Measurements from ENCODE around the gene KRTAP24-1.

Gene KRTAP24-1, protein sequence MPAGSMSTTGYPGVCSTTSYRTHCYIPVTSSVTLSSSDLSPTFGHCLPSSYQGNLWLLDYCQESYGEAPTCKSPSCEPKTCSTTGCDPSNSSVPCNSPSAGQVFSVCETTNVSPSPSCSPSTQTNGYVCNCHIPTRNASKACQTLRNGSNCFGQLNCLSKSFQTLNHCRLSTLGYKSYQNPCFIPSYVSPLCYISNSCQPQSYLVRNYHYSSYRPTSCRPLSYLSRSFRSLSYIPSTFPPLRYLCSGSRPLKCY

DNA sequence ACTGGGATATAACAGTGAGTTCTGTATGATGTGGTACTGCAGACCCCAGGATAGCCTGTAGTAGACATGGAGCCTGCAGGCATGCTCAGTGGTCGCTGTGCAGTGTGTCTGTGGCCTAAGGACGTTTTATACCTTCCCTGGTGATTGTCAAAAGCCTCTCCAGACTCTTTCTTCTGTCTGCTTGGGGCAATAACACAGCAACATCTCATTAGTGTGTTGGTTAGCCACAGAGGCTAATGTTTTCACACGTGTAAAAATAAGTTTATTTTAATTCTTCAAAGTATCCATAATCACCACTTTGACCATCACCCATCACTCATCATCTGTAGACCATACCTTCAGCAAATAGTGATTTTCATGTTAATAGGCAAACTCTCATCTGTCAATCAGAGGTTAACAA is at the start of gene KRTAP24-1:
KRTAP24-1 (minus strand) TSS at position 101 of the 400 bp plus-strand sequence; CDS start at position 83, 18 bp downstream.
- DNase-seq (ENCODE audit: insufficient read length, low spot score): no peak
- FAIRE-seq: no peak
- no peak for TF ChIP-seq POLR2A (IDR thresholded peaks at IDR 0.05; ENCODE audit: low read depth, low read length)

DNA sequence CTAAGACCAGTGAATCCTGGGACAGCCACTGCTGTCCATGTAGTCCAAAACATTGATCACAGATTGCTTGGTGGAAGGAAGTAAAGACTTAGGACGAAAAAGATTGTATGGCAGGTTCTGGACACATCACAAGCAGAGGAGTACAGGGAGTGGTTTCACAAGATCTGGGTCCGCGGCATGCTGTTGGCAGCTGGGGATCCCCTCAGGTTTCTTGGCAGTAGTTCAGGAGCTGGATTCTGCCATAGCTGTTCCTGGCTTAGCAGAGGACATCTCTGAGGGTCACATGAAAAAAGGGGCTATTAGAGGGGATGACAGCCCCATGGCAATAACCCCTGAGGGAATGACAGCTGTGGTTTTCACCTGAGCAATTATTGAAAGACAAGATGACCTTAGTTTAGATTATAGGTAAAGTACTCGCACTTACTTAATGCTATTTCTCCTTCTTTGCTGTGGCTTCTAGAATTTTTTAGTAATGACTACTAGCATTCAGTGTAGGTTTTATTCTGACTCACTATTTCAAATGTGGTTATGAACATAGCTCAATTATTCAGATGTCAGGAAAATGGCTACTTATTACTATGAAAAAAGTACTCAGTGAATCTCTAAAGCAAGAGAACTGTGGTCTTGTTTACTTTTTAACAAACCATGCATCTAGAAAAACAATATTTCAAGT is 46.6 kb upstream of the KRTAP24-1 start:
- no peak for TF ChIP-seq POLR2A (IDR thresholded peaks at IDR 0.05; ENCODE audit: low read depth, low read length)
- no peak for DNase-seq (ENCODE audit: insufficient read length, low spot score)
- no peak for FAIRE-seq

DNA sequence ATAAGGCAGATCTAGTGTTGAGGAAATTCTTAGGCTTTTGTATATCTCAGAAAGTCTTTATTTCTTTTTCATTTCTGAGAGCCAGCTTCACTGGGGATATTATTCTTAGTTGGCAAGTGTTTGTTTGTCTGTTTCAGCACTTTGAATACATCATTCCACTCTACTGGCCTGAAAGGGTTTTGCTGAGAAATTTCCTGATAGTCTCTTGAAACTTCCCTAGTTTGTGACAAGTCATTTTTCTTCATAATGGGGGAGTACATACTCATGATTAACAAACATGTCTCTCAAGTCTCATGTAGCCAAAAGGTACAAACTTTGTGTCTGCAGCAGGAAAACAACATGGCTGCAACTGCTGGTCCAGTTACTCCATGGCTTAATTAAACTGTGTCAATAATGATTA is 43.6 kb upstream of the KRTAP24-1 start:
- DNase-seq (ENCODE audit: insufficient read length, low spot score) (no peak), FAIRE-seq (no peak)
- no peak for TF ChIP-seq POLR2A (IDR thresholded peaks at IDR 0.05; ENCODE audit: low read depth, low read length)

DNA sequence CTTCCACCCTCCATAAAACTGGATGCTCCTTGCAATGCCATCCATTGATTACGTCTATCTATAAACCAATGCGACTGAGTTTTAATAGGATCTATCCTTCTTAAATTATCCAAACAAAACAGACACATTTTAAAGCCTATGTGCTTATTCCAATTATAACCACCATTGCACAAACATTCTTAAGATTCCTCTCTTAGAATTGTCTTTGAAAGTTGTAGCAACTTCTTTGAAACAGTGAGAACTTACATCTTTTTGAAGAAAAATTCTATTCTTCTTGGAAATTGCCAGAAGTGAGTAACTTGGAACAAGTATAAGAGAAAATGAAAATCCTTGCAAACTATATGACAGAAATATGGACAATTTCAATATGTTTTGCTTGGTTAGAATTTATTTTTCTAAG is 37.5 kb upstream of the KRTAP24-1 start, which contains the start of gene KRTAP26-1:
KRTAP26-1 (minus strand) TSS at position 101 of the 400 bp plus-strand sequence. CDS start 280 bp downstream, outside the sequence.
- FAIRE-seq (no peak), DNase-seq (ENCODE audit: insufficient read length, low spot score) (no peak)
- TF ChIP-seq POLR2A (IDR thresholded peaks at IDR 0.05; ENCODE audit: low read depth, low read length): no peak

DNA sequence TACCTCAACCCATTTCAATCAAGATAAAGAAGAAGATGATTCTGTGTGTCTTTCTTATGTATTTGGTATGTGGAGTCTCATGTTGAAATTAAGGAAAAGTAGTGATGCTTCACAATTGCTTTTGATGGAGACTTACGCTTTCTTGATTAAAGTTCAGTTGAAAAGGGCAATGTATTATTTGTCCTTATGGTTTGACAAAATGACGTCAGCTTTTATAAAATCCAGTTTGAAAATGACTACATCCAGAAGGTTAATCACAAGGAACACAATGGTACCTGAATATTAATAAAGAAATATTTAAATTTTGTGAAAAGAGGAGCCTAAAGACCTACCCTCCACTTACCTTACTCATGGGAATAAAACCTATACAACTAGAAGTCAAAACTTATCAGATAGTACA is 33.0 kb upstream of the KRTAP24-1 start:
- FAIRE-seq (no peak), DNase-seq (ENCODE audit: insufficient read length, low spot score) (no peak)
- TF ChIP-seq POLR2A (IDR thresholded peaks at IDR 0.05; ENCODE audit: low read depth, low read length): no peak

DNA sequence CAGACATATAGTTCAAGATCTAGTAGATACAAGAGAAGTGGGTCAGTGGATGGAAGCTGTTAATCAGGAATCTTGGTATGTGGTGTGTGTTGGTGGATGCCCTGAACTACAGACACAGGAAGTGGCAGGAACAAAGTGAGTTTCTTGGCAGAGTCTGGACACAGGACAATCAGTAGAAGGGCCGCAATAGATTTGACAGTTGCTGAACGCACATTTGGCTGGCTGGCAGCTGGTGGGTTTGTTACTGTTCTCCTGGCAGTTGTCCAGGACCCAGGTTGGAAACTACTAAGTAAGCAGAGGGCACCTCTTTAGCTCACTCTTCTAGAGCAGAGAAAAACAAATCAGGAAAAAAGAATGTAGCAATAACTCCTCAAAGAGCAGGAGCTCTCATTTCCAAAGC is 24.1 kb upstream of the KRTAP24-1 start:
- DNase-seq (ENCODE audit: insufficient read length, low spot score) (no peak), FAIRE-seq (no peak)
- TF ChIP-seq POLR2A (IDR thresholded peaks at IDR 0.05; ENCODE audit: low read depth, low read length): no peak

DNA sequence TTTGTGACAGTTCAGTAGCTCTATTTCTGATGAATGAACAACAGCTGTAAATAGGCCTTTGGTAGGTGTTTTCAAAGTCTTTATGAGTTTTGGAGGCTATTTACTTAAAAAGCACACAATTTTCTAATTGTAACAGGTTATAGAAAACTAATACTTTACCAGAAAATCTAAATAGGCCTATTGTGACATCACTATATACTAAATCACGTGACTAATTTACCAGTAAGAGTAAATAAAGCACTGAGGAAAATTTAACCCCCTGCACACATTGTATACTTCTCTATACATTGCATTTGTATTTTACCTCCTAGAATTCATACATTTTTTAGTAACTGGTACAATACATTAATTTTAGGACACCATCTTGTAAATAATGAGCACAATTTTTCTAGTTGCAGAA is 22.4 kb upstream of the KRTAP24-1 start:
- no peak for TF ChIP-seq POLR2A (IDR thresholded peaks at IDR 0.05; ENCODE audit: low read depth, low read length)
- no peak for DNase-seq (ENCODE audit: insufficient read length, low spot score)
- no peak for FAIRE-seq

DNA sequence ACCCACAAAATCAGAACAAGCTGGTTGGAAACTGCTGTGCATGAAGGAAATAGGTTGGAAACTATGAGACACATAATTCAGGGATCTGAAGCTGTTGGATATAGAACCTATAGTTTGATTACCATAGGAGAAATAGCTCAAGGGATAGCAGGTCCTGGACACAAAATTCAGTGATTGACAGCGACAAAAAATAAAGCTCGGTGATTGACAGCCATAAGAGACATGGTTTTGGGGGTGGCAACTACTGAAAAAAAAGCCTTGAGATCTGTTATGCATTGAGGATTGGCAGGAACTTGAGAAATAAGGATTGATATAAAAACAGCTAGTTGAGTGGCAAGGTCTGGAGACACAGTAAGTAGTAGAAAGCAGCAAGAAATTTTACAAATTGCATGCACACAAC is 6.5 kb upstream of the KRTAP24-1 start, which contains the start of gene KRTAP25-1:
KRTAP25-1 (minus strand) TSS at position 300 of the 400 bp plus-strand sequence; CDS start at position 276, 24 bp downstream.
- no peak for FAIRE-seq
- TF ChIP-seq POLR2A (IDR thresholded peaks at IDR 0.05; ENCODE audit: low read depth, low read length): no peak
- DNase-seq (ENCODE audit: insufficient read length, low spot score): no peak

DNA sequence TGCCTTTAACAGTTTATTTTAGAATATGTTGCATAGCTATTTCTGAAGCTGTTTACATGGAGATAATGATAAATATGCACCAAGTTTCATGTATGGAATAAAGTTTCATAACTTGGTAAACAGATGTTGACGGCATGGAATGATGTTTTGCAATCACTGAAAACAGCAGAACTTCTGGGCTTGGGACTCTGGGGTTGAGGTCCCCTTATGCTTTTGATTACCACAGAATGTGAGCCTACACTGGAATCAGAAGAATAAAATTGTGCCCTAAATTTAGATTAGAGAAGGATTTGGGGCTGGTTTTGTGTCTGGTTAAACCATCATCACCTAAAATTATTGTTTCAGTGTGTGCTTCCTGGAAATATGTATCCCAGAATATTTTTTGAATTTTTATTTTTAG is 11.1 kb downstream of the KRTAP24-1 start:
- FAIRE-seq: no peak

DNA sequence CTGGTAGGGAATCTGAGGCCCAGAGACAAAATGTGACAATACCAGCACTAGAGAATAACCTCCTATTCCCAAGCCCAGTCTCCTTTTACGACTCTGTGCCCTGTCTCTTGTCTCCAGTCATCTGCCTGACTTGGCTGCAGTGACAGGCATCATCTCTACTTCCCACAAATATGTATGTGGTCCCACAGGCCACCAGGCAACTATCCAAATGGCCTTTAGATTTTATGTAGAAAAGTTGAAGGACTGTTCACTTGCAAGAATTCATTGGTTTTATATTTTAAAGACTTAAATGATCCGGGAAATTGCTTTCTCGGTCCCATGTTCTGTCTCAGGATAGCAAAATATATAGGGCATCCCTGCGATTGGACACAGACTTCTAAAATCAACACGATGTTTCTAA is 11.6 kb downstream of the KRTAP24-1 start:
- no peak for DNase-seq (ENCODE audit: insufficient read length, low spot score)
- TF ChIP-seq POLR2A (IDR thresholded peaks at IDR 0.05; ENCODE audit: low read depth, low read length): no peak
- no peak for FAIRE-seq

More for the DNA sequence above, 11.1 kb downstream of the KRTAP24-1 start:
- no peak for DNase-seq (ENCODE audit: insufficient read length, low spot score)
- TF ChIP-seq POLR2A (IDR thresholded peaks at IDR 0.05; ENCODE audit: low read depth, low read length): no peak

DNA sequence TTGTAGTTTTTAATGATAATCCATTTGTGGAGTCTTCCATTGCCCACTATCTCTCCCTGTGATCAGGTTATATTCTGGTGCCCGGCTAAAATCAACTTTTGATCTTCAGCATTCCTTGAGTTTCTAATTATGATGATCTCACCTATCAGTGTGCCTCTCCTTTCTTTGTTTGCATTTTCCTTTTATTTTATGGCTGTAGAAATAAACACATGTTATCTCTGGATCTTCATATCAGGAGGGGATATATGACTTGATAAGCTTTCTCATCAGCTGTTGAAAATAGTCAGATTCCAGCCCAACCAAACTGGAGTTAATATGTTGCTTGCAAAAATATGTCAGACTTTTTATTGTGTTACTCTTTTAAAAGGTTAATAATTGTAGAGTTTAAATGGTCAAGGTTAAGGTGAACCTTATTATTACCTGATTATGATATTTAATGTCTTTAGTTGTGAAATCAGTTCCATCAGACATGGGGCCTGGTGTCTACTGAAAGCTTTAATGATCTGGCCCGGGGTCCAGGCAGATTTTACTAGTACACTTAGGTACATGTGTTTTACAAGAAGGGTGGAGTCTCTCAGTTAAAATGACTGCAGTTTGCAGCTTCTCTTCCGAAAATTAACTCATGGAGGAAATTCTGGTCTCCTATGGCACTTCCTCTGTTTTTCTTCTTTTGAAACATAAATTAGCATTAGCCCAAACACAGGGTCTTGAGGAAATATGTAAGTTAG is 12.8 kb downstream of the KRTAP24-1 start:
- FAIRE-seq: no peak

DNA sequence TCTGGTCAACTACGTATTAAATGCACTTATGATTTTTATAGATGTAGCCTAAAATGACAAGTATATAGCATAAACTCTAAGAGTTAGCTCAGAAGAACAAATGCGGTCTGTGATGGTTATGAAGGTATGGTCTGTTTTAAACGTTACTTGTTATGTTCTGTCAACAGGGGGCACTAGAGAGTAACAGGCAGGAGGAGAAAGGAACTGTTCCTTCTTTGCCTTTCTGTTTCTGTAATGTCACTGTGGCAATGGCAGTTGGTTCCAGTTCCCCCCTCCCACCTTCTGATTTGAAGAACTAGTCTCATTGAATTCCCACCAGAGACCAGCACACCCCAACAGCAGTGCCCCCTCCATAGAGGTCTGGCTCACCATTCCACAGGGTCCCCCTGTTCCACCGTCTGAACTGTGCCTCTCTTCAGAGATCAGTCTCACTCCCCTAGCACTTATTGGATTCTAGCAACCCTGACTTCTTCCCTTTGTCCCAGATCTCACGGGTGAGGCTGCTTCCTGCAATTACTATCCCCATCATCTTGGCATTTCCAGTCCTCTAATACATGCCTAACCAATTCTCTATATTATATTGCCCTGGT is 14.0 kb downstream of the KRTAP24-1 start:
- TF ChIP-seq POLR2A (IDR thresholded peaks at IDR 0.05; ENCODE audit: low read depth, low read length): no peak
- FAIRE-seq (no peak), DNase-seq (ENCODE audit: insufficient read length, low spot score) (peak; percentile 2)

More for the DNA sequence above, 12.8 kb downstream of the KRTAP24-1 start:
- no peak for TF ChIP-seq POLR2A (IDR thresholded peaks at IDR 0.05; ENCODE audit: low read depth, low read length)
- no peak for DNase-seq (ENCODE audit: insufficient read length, low spot score)

DNA sequence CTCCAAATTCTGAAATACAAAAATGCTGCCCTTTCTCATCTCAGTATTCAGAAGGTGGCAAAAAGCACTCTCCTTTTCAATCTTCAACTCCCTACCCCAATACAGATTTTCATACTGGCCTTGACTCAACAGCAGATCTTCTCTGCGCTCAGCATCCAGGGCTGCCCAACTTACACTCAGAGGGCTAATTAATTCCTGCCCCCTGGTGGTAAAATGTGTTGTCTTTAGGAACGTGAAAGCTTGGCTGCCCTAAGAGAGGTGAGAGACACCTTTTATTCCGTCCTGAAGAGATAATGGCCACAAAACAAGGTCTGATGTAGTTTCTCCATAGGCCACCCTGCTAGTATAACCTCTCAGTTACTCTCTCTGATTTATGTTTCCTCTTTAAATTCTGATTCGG is 25.0 kb downstream of the KRTAP24-1 start:
- no peak for TF ChIP-seq POLR2A (IDR thresholded peaks at IDR 0.05; ENCODE audit: low read depth, low read length)
- no peak for FAIRE-seq
- DNase-seq (ENCODE audit: insufficient read length, low spot score): peak; percentile 2

DNA sequence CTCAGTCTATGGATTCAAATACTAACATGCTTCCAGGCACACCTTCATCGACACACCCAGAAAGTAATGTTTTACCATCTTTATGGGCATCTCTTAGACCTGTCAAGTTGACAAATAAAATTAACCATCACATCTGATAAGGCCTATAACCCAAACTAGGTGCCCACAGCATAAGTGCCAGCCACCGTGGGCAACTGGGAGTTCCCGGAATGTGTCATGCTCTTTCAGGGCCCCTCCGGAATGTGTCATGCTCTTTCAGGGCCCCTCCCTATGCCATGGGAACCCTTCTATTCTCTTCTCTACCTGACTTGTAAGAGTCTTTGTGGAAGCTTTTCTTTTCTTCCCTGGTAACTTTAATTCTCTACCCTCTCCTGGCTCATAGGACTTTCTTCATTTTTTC is 26.6 kb downstream of the KRTAP24-1 start:
- no peak for FAIRE-seq
- no peak for DNase-seq (ENCODE audit: insufficient read length, low spot score)
- TF ChIP-seq POLR2A (IDR thresholded peaks at IDR 0.05; ENCODE audit: low read depth, low read length): no peak
